CD4-positive, alpha-beta T cell treated with Interleukin-6 for 4 hours (primary cell): ENCODE data around the gene RBM14.
"Not testable (repeated sequence)": the region's sequence is repeated elsewhere in the genome, so short reads cannot be mapped to it uniquely, and the experiment has no call there.

Experiments used
- DNase-seq: peaks from one replicate; pipeline ENCODE4 v3.0.0-alpha.2; 2020; ENCODE audit warnings: mixed read lengths

The RBM14 gene

GRCh38 chr11:66598993-66599392 is 17.4 kb upstream of the RBM14 start:
- no peak for DNase-seq

GRCh38 chr11:66600219-66600618 is 16.2 kb upstream of the RBM14 start:
- no peak for DNase-seq

- DNase-seq, result no peak
Measured at GRCh38 chr11:66600631-66601233, 15.7 kb upstream of the RBM14 start.

GRCh38 chr11:66603072-66603471 is 13.4 kb upstream of the RBM14 start:
- no peak for DNase-seq

GRCh38 chr11:66604155-66604554 is 12.3 kb upstream of the RBM14 start:
- DNase-seq, result no peak

GRCh38 chr11:66606608-66607007 is 9.8 kb upstream of the RBM14 start:
- not testable (repeated sequence) for DNase-seq

- no peak for DNase-seq
Measured at GRCh38 chr11:66607126-66607834, 9.2 kb upstream of the RBM14 start.

GRCh38 chr11:66609721-66610617 is 6.5 kb upstream of the RBM14 start:
- DNase-seq, result no peak

GRCh38 chr11:66612458-66612857 is 4.0 kb upstream of the RBM14 start:
- no peak for DNase-seq

- no peak for DNase-seq
Measured at GRCh38 chr11:66614073-66614472, 2.4 kb upstream of the RBM14 start.

- DNase-seq, result no peak
Measured at GRCh38 chr11:66617155-66617834, 865 bp downstream of the RBM14 start.

- peak; percentile 17 for DNase-seq
Measured at GRCh38 chr11:66619080-66619554, 2.7 kb downstream of the RBM14 start.

- no peak for DNase-seq
Measured at GRCh38 chr11:66624450-66624849, 8.0 kb downstream of the RBM14 start.

- DNase-seq, result no peak
Measured at GRCh38 chr11:66625041-66625751, 8.8 kb downstream of the RBM14 start.

- no peak for DNase-seq
Measured at GRCh38 chr11:66625752-66626149, 9.3 kb downstream of the RBM14 start.

GRCh38 chr11:66626382-66626781 is 10.0 kb downstream of the RBM14 start:
- DNase-seq, result no peak

- DNase-seq, result no peak
Measured at GRCh38 chr11:66626926-66627325, 10.5 kb downstream of the RBM14 start.

- no peak for DNase-seq
Measured at GRCh38 chr11:66628061-66628603, 11.7 kb downstream of the RBM14 start.

GRCh38 chr11:66629356-66629755 is 12.9 kb downstream of the RBM14 start:
- no peak for DNase-seq

GRCh38 chr11:66631883-66632282 is 15.5 kb downstream of the RBM14 start:
- no peak for DNase-seq

- DNase-seq, result no peak
Measured at GRCh38 chr11:66632952-66633351, 16.5 kb downstream of the RBM14 start.

- DNase-seq, result no peak
Measured at GRCh38 chr11:66636411-66636810, 20.0 kb downstream of the RBM14 start.
